GM12872 (cell line): Measurements from ENCODE around the gene OBSCN.
A peak's percentile ranks its signal among the peaks of the same experiment; 100 is the strongest.

Experiments used
- TF ChIP-seq, protein P1 (sequence below): IDR thresholded peaks from 3 replicates; pipeline ENCODE4 v1.5.1; 2011; ENCODE audit warnings: low read depth, mild to moderate bottlenecking, low read length, moderate library complexity; ENCODE audit not compliant: insufficient read depth

Gene OBSCN

DNA sequence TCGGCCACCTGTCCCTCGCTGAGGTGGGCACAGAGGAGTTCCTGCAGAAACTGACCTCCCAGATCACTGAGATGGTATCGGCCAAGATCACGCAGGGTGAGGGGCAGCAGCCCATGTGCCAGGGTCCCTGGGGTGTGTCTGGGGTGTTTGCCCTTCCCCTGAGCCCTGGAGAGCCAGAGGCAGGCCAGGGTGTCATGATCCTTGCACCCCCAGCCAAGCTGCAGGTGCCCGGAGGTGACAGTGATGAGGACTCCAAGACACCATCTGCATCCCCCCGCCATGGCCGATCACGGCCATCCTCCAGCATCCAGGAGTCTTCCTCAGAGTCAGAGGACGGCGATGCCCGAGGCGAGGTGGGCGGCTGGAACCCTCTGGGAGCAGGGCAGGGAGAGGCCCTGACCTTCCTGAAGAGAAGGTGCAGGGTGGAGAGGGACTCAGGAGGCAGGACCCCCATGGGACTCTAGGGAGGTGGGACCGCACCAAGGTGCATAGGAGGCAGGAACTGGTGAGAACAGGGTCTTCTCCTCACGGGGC lies 129.3 kb downstream of the OBSCN start:
- TF ChIP-seq, protein P1, sequence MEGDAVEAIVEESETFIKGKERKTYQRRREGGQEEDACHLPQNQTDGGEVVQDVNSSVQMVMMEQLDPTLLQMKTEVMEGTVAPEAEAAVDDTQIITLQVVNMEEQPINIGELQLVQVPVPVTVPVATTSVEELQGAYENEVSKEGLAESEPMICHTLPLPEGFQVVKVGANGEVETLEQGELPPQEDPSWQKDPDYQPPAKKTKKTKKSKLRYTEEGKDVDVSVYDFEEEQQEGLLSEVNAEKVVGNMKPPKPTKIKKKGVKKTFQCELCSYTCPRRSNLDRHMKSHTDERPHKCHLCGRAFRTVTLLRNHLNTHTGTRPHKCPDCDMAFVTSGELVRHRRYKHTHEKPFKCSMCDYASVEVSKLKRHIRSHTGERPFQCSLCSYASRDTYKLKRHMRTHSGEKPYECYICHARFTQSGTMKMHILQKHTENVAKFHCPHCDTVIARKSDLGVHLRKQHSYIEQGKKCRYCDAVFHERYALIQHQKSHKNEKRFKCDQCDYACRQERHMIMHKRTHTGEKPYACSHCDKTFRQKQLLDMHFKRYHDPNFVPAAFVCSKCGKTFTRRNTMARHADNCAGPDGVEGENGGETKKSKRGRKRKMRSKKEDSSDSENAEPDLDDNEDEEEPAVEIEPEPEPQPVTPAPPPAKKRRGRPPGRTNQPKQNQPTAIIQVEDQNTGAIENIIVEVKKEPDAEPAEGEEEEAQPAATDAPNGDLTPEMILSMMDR: no peak

DNA sequence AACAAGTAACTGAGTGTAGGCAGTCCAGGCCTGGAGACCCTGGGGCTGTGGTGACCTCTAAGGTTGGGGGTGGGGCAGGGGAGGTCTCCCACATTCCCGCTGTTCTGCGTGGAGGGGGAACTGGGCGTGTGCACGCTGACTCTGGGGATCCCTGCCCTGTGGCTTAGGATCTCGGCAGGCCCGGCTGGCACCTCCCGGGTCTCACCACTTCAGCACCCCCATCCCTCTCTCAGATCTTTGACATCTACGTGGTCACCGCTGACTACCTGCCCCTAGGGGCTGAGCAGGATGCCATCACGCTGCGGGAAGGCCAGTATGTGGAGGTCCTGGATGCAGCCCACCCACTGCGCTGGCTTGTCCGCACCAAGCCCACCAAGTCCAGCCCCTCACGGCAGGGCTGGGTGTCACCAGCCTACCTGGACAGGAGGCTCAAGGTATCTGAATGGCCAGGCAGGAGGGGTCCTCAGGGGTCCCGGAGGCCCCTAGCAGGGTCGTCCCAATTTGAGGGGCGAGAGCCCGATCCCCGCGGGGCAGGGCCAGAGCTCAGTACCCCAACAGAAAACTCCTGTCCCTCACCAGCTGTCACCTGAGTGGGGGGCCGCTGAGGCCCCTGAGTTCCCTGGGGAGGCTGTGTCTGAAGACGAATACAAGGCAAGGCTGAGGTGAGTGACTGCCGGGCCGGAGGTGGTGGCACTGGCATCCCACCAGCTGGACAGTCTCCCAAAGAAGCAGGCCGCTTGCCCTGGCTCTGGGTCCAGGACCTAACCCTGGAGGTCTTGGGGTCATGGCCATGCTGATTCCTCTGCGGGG lies 130.1 kb downstream of the OBSCN start:
- TF ChIP-seq, protein P1: no peak

DNA sequence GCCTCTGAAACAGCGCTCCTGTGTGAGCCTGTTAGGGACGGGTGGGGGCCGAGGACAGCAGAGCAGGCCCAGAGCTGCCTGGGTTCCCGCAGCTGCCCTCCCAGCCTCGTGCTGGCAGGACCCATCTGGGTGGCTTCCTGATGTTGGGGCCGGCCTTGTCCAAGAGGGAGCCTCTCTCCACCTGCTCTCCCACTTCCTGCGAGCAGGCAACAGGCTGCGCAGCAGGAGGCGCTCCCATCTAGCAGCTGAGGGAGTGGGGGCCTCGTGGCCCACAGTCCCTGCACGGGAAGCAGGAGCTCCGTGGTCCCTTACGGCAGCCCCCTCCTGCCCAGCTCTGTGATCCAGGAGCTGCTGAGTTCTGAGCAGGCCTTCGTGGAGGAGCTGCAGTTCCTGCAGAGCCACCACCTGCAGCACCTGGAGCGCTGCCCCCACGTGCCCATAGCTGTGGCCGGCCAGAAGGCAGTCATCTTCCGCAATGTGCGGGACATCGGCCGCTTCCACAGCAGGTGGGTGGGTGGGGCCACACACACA lies 130.7 kb downstream of the OBSCN start:
- TF ChIP-seq, protein P1: no peak

DNA sequence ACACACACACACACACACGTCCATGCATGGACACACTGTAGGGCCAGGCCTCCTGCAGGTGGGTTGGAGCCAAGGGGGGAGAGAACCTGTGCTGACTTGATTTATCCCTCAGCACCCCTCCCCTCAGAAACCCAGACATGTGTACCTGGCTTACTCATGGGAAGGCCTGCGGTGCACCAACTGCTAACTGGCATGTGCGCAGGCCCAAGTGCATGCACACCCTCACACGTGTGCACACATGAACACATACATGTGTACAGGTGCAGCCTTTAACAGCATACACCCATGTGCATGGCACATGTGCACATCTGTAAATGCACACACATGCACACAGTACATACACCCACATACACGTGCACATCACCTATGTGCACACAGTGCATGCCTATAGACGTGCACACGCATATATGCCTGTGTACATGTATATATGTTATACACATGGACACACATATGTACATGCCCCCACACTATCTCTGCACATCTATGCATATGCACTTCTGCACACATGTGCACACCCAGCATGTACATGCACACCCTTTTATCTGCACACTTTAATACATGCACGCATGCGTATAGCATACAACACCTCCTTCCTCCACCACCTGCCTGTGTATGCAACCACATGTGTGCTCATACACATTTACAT lies 131.3 kb downstream of the OBSCN start:
- TF ChIP-seq, protein P1: no peak

DNA sequence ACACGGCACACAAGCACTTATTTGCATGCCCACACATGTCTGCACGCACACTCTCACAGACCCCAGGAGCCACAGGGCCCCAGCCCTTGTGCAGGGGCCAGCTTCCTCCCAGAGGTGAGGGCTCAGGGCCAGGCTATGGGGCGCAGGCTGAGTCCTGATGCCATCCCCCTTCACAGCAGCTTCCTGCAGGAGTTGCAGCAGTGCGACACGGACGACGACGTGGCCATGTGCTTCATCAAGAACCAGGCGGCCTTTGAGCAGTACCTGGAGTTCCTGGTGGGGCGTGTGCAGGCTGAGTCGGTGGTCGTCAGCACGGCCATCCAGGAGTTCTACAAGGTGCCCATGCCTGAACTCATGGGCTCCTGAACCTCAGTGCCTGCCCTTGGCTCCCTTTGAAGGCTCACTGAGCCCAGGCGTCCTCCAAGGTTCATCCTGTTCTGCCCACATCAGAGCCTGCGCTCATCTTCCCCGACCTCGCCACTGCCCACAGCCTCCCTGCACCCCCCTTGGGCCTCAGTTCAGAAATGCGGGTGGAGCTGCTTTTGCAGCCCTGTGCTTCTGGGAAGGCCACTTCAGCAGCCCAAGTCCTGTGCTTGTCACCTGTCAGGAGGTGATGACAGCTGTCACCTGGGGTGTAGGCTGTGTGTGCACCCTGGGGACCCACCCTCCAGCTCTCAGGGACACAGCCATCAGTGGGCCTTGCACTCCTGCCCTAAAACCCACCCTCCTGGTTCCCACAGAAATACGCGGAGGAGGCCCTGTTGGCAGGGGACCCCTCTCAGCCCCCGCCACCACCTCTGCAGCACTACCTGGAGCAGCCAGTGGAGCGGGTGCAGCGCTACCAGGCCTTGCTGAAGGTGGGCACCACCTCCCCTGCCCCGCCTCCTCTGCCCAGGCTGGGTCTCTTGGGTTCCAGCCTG lies 132.2 kb downstream of the OBSCN start:
- TF ChIP-seq, protein P1: no peak

DNA sequence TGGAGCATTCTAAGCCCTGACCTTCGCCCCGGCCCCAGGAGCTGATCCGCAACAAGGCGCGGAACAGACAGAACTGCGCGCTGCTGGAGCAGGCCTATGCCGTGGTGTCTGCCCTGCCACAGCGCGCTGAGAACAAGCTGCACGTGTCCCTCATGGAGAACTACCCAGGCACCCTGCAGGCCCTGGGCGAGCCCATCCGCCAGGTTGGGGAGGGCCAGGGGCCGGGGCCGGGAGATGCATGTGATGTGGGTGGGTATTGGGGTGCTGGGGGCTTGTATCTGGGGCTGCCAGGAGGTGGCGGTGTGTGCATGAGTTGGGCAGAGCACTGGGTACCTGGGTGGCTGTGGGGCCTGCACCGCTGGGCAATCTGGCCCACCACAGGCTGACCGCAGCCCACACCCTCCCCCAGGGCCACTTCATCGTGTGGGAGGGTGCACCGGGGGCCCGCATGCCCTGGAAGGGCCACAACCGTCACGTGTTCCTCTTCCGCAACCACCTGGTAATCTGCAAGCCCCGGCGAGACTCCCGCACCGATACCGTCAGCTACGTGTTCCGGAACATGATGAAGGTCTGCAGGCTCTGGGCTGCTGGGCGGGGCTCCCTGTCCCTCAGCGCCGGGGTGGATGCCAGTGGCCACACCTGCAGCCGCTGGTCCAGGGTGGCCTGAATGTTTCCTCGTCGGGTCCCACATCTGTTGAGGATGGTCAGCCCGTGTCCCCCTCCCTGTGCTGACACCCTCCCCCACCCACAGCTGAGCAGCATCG lies 133.0 kb downstream of the OBSCN start:
- TF ChIP-seq, protein P1: peak; percentile 42
